B cell (primary cell): Measurements from ENCODE around the gene VASN. TPM values are rescaled to one million over a fixed set of nuclear protein-coding genes. Genes with fewer than 3 reads are reported as not detected.

Experiments
- ATAC-seq: fragments of 200-7000 bp; cut with Tn5 transposase; one replicate; pipeline ENCODE4 v1.10.0; 2021; ENCODE audit warnings: low read depth, mild to moderate bottlenecking, moderate number of reproducible peaks, moderate library complexity
- CTCF ChIA-PET: fragments of 350-600 bp; sonication (Branson Sonifier 250); formaldehyde crosslinking; loops from one replicate; lab custom pipeline; 2021; ENCODE audit warnings: antibody characterized with exemption, inconsistent platforms; lab: Charles Lee
- POLR2A ChIA-PET: fragments of 350-600 bp; sonication (Branson Sonifier 250); formaldehyde crosslinking; loops from one replicate; lab custom pipeline; 2021; ENCODE audit warnings: antibody characterized with exemption; lab: Charles Lee
- DNase-seq: peaks from one replicate; pipeline ENCODE4 v3.0.0; 2013
- H2AFZ ChIP-seq: 2 replicates; pipeline ENCODE4 v1.6.1; 2012; ENCODE audit warnings: mild to moderate bottlenecking, low read depth, low read length; ENCODE audit not compliant: insufficient read depth, poor library complexity, severe bottlenecking
- H3K27ac ChIP-seq, 2 donors: 1 replicate in 1 of 2; 2 replicates in 1 of 2; pipeline ENCODE4 v1.5.1; 2012 to 2013; ENCODE audit warnings: low read length in 2 of 2, mild to moderate bottlenecking in 2 of 2, moderate library complexity in 1 of 2
- H3K27me3 ChIP-seq, 4 experiments: fragments of 200-600 bp in 1 of 4; sonication (generic) in 1 of 4; replicated peaks in 1 of 4; 1 replicate in 2 of 4; 2 replicates in 2 of 4; pipeline versions ENCODE4 v1.6.1 to v1.7.0; 2013 to 2016; ENCODE audit warnings: low read length in 3 of 4, mild to moderate bottlenecking in 2 of 4, mixed read lengths in 1 of 4, moderate library complexity in 1 of 4; ENCODE audit not compliant: insufficient read depth in 4 of 4, control insufficient read depth in 3 of 4; ENCODE audit errors: control extremely low read depth in 1 of 4
- H3K36me3 ChIP-seq, 2 experiments: replicated peaks in 1 of 2; 1 replicate in 1 of 2; 2 replicates in 1 of 2; pipeline versions ENCODE4 v1.6.1 to v1.7.1; 2013; ENCODE audit warnings: low read length in 1 of 2; ENCODE audit not compliant: insufficient read depth in 2 of 2, control insufficient read depth in 1 of 2; ENCODE audit errors: control extremely low read depth in 1 of 2, extremely low read depth in 1 of 2
- H3K4me1 ChIP-seq, 2 donors: fragments of 200-600 bp in 1 of 2; sonication (generic) in 1 of 2; 1 replicate in 1 of 2; 2 replicates in 1 of 2; pipeline versions ENCODE4 v1.5.1 to v1.6.1; 2013 to 2017; ENCODE audit warnings: low read length in 2 of 2; ENCODE audit not compliant: control insufficient read depth in 2 of 2, insufficient read depth in 2 of 2
- H3K4me2 ChIP-seq: replicated peaks from 2 replicates; pipeline ENCODE3; 2012; ENCODE audit warnings: mild to moderate bottlenecking, low read depth, low read length; ENCODE audit not compliant: poor library complexity, severe bottlenecking
- H3K4me3 ChIP-seq, 5 experiments: fragments of 200-600 bp in 1 of 5; sonication (generic) in 1 of 5; 1 replicate in 3 of 5; 2 replicates in 2 of 5; pipeline versions ENCODE4 v1.5.1 to v1.7.0; 2011 to 2016; ENCODE audit warnings: low read length in 4 of 5, mild to moderate bottlenecking in 4 of 5, low read depth in 2 of 5, control low read depth in 1 of 5, moderate library complexity in 1 of 5; ENCODE audit not compliant: insufficient read depth in 1 of 5; ENCODE audit errors: control extremely low read depth in 1 of 5, extremely low read depth in 1 of 5
- H3K79me2 ChIP-seq: fragments of 200-600 bp; sonication (generic); one replicate; pipeline ENCODE4 v1.6.0; 2016; ENCODE audit warnings: low read length; ENCODE audit not compliant: control insufficient read depth, insufficient read depth
- H3K9ac ChIP-seq: fragments of 200-600 bp; sonication (generic); 2 replicates; pipeline ENCODE4 v1.6.1; 2017; ENCODE audit warnings: mild to moderate bottlenecking, low read length, moderate library complexity
- H3K9me3 ChIP-seq, 3 donors: one replicate each; pipeline versions ENCODE4 v1.6.1 to v1.7.1; 2013; ENCODE audit warnings: low read length in 2 of 3; ENCODE audit not compliant: control insufficient read depth in 2 of 3, insufficient read depth in 1 of 3; ENCODE audit errors: control extremely low read depth in 1 of 3
- H4K20me1 ChIP-seq: 2 replicates; pipeline ENCODE4 v1.6.0; 2012; ENCODE audit warnings: mild to moderate bottlenecking, low read length; ENCODE audit not compliant: insufficient read depth, control insufficient read depth, poor library complexity, severe bottlenecking
- H3K27ac Mint-ChIP-seq: one replicate; pipeline ENCODE4 v1.8.0; 2021; ENCODE audit warnings: mixed read lengths
- H3K27me3 Mint-ChIP-seq: one replicate; pipeline ENCODE4 v1.8.0; 2021; ENCODE audit warnings: mixed read lengths
- H3K4me1 Mint-ChIP-seq: one replicate; pipeline ENCODE4 v1.8.0; 2021; ENCODE audit warnings: mixed read lengths
- H3K4me3 Mint-ChIP-seq: one replicate; pipeline ENCODE4 v1.8.0; 2021; ENCODE audit warnings: mixed read lengths
- H3K9me3 Mint-ChIP-seq: one replicate; pipeline ENCODE4 v1.8.0; 2022; ENCODE audit warnings: mixed read lengths; ENCODE audit not compliant: insufficient read depth
- EZH2 ChIP-seq: IDR thresholded peaks from 2 replicates; pipeline ENCODE4 v1.6.1; 2012; ENCODE audit warnings: borderline replicate concordance, low read depth, mild to moderate bottlenecking, moderate library complexity, low read length; ENCODE audit not compliant: insufficient read depth, poor library complexity, severe bottlenecking
- WGBS: methylation state at CpG from one replicate; pipeline ENCODE4 v1.1.5; 2013; ENCODE audit warnings: missing lambda C conversion rate; ENCODE audit not compliant: insufficient coverage; 5-methylcytosine and 5-hydroxymethylcytosine counted together
- intact Hi-C: fragments of 100-400 bp; cut with micrococcal nuclease; formaldehyde crosslinking; loops from one replicate; pipeline ENCODE4 v1.10.0; 2022
- polyA plus RNA-seq: library from polyadenylated mRNA; depleted of rRNA; stranded (reverse); fragments of >200 nt; gene quantifications from 2 replicates; pipeline ENCODE4 v1.2.3, GENCODE V29; 2012
- total RNA-seq, 2 donors: library from RNA; stranded (reverse); fragments of 120-200 nt in 1 of 2; gene quantifications; 1 replicate in 1 of 2; 2 replicates in 1 of 2; pipeline versions ENCODE4 v1.2.3 to v1.2.4, GENCODE V29; 2013 to 2022
- TF ChIP-seq, protein P1 (sequence below): fragments of 200-600 bp; IDR thresholded peaks from one replicate; pipeline ENCODE4 v1.8.0; 2022; ENCODE audit warnings: antibody characterized with exemption, mild to moderate bottlenecking

VASN gene
- total and polyA plus RNA-seq, 2 donors (not counting 1 experiment from before 2014, with no cell fraction given): 0.57 to 0.76 TPM

GRCh38 chr16:4372001-4372577 is 441 bp downstream of the VASN start:
- H3K4me3 ChIP-seq: peak overlapping the region in 3 of 5 experiments; percentile 38 to 60 (median 47)
- peaks cover 18 to 25% of the 10 kb centered on the region in 2 donors for H3K4me1 ChIP-seq
- H3K27me3 ChIP-seq: no peaks in the 10 kb centered on the region
- H3K9me3 ChIP-seq: no peaks in the 10 kb centered on the region
- 10% methylated on average over 38 of the region's 43 CpGs for WGBS
- intact Hi-C loops: loop anchor here (5.0 kb wide), 1 partner anchor 255 kb away; the partner anchor contains the start of gene ADCY9
- CTCF ChIA-PET: interaction anchor here (2.4 kb wide), 1 partner anchor 31 kb away, joined by 10 read pairs; no protein-coding TSS in a partner anchor
- H3K27ac ChIP-seq: no peak overlapping the region
- ATAC-seq (peak; percentile 34), DNase-seq (peak; percentile 60)
- Mint-ChIP-seq H3K9me3 (no peaks in the 10 kb centered on the region), H3K27me3 (no peaks in the 10 kb centered on the region), H3K27ac (no peak overlapping the region), H3K4me1 (peaks cover 29% of the 10 kb centered on the region), H3K4me3 (peak overlapping the region; percentile 84)
- H3K36me3 ChIP-seq: peaks cover 4 to 9% of the 10 kb centered on the region in 2 experiments
- POLR2A ChIA-PET: no interaction called here
- no peak overlapping the region for H2AFZ ChIP-seq
- H3K4me2 ChIP-seq: peak overlapping the region; percentile 93
- H3K79me2 ChIP-seq: peaks cover 17% of the 10 kb centered on the region
- peak overlapping the region; percentile 56 for H3K9ac ChIP-seq
- TF ChIP-seq, protein P1, sequence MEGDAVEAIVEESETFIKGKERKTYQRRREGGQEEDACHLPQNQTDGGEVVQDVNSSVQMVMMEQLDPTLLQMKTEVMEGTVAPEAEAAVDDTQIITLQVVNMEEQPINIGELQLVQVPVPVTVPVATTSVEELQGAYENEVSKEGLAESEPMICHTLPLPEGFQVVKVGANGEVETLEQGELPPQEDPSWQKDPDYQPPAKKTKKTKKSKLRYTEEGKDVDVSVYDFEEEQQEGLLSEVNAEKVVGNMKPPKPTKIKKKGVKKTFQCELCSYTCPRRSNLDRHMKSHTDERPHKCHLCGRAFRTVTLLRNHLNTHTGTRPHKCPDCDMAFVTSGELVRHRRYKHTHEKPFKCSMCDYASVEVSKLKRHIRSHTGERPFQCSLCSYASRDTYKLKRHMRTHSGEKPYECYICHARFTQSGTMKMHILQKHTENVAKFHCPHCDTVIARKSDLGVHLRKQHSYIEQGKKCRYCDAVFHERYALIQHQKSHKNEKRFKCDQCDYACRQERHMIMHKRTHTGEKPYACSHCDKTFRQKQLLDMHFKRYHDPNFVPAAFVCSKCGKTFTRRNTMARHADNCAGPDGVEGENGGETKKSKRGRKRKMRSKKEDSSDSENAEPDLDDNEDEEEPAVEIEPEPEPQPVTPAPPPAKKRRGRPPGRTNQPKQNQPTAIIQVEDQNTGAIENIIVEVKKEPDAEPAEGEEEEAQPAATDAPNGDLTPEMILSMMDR: no peak
- no peak for TF ChIP-seq EZH2
- H4K20me1 ChIP-seq: peaks cover 95% of the 10 kb centered on the region
